ENCODE results near the gene ITGAV.

ITGAV gene

DNA sequence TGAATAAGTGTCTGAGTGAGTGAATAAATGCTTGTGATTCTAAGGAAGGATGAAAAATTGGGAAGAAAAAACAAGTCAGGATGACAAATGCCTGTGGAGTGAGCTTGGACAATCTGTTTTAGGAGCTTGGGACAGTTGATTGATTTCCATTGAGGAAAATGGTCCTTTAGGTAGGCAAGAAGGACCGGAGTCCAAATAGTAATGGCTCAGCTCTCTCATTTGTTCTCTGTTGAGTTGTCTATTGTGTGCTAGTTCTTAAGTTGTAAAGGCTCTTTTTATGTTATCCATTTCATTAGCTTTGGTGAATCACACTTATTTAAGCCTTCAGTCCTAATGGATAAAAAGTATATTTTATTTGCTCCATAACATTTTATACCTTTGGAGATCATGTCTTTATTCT is 135.9 kb downstream of the ITGAV start:
- DNase-seq: no peak

DNA sequence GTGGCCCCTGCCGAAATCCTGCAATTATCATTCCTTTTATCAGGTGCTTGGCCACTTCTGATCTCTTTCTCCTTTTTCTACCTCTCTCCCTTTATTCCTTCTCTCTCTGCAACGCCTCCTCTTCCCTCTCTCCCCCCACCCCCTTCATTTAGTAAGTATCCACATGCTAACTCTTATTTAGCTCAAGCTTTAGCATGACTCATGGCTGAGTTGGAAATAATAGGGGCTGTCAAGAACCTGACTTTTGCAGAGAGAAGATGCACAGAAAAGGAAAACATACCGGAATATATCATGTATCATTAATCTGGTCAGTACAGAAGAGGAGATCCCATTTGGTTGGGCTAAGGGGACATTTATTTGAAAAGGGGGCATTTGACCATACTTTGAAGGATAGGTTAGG is 137.1 kb downstream of the ITGAV start:
- DNase-seq: no peak

DNA sequence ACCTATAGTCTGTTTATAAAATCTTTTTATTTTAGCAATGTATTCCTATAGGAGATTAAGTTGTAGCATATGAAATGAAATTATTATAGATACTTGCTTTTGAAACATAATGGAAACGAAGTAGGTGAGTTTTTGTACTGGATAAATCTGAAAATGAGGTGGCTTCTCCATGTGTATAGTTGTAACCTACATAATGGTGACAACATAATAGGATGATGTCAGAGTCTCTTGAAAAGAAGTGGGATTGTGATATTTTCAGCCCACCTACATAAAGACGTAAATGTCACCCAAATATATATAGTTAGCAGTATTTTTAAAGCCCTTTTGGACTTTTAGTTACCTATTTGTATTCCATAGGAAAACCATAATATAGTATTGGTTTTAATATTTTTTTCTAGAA is 138.8 kb downstream of the ITGAV start:
- DNase-seq: no peak

Measured in stimulated activated CD4-positive, alpha-beta T cell treated with anti-CD3 and anti-CD28 coated beads, Interleukin-12 subunit alpha, Interleukin-12 subunit beta, amount 100 ng/mL, for 4 hours (primary cell).